Esophagus squamous epithelium (tissue), 5 donors: ENCODE data around the gene RFPL2. TPM values are rescaled to one million over a fixed set of nuclear protein-coding genes. Genes with fewer than 3 reads are reported as not detected.
"Not testable (repeated sequence)": the region's sequence is repeated elsewhere in the genome, so short reads cannot be mapped to it uniquely, and the experiment has no call there.

ENCODE experiments used
- DNase-seq: peaks from one replicate; lab custom pipeline; 2025; lab: John Stamatoyannopoulos, UW
- H3K27ac ChIP-seq, 4 donors: fragments of 200-600 bp; sonication (generic); one replicate each; pipeline ENCODE4 v1.5.1; 2016 to 2019; ENCODE audit warnings: mild to moderate bottlenecking in 1 of 4
- H3K27me3 ChIP-seq, 4 donors: fragments of 200-600 bp; sonication (generic); 1 replicate in 3 of 4; 2 replicates in 1 of 4; pipeline versions ENCODE4 v1.5.1 to v1.6.0; 2017 to 2021; ENCODE audit warnings: antibody characterized with exemption in 1 of 4
- H3K36me3 ChIP-seq, 3 donors: fragments of 200-600 bp; sonication (generic); one replicate each; pipeline ENCODE4 v1.5.1; 2016 to 2019
- H3K4me1 ChIP-seq, 3 donors: fragments of 200-600 bp; sonication (generic); one replicate each; pipeline ENCODE4 v1.5.1; 2017 to 2019
- H3K4me3 ChIP-seq, 4 donors: fragments of 200-600 bp; sonication (generic); 1 replicate in 3 of 4; 2 replicates in 1 of 4; pipeline ENCODE4 v1.5.1; 2016 to 2019; ENCODE audit warnings: mild to moderate bottlenecking in 2 of 4, moderate library complexity in 1 of 4
- H3K9me3 ChIP-seq, 3 donors: fragments of 200-600 bp; sonication (generic); one replicate each; pipeline ENCODE4 v1.5.1; 2016 to 2019
- CTCF ChIP-seq, 6 experiments: fragments of 450-650 bp in 4 of 6; fragments of 200-600 bp in 2 of 6; sonication (generic) in 2 of 6; IDR thresholded peaks; one replicate each; pipeline ENCODE4 v1.5.1; 2016 to 2019; ENCODE audit warnings: antibody characterized with exemption in 6 of 6, mild to moderate bottlenecking in 4 of 6, moderate library complexity in 4 of 6
- POLR2A ChIP-seq, 4 donors: fragments of 450-650 bp; IDR thresholded peaks; one replicate each; pipeline ENCODE4 v1.6.1; 2017; ENCODE audit warnings: antibody characterized with exemption in 4 of 4, mild to moderate bottlenecking in 4 of 4, moderate library complexity in 3 of 4
- WGBS, 2 donors: methylation state at CpG; one replicate each; pipeline ENCODE4 v1.1.5; 2018; 5-methylcytosine and 5-hydroxymethylcytosine counted together
- intact Hi-C: fragments of 100-400 bp; cut with DNase I; formaldehyde crosslinking; loops from one replicate; pipeline ENCODE4 v1.15.0; 2022
- total RNA-seq, 4 donors: library from RNA; depleted of rRNA; stranded (reverse); fragments of >200 nt; gene quantifications; one replicate each; pipeline ENCODE4 v1.1.0, GENCODE V29; 2016
- donor health status: DM: yes; HTN: yes; CAD: no.

The RFPL2 gene
- total RNA-seq, 4 donors from 2014 or later: not detected

GRCh38 chr22:32199341-32199740 is 5.5 kb downstream of the RFPL2 start:
- no peak overlapping the region for H3K4me3 ChIP-seq
- WGBS, 2 donors: 86 to 88% methylated on average over 6 of the region's 6 CpGs
- no peak for DNase-seq
- H3K9me3 ChIP-seq: no peaks in the 10 kb centered on the region
- no peak overlapping the region for H3K27ac ChIP-seq
- peaks cover 9 to 20% (median 12%) of the 10 kb centered on the region in 3 donors for H3K4me1 ChIP-seq
- peaks cover 0 to 69% (median 8%) of the 10 kb centered on the region in 4 donors for H3K27me3 ChIP-seq
- intact Hi-C loops: no loop called here
- TF ChIP-seq POLR2A (IDR thresholded peaks at IDR 0.05) (no peak), CTCF (IDR thresholded peaks at IDR 0.05) (no peak)
- no peaks in the 10 kb centered on the region for H3K36me3 ChIP-seq

- peaks cover 0 to 65% (median under 1%) of the 10 kb centered on the region in 4 donors for H3K27me3 ChIP-seq
- H3K36me3 ChIP-seq, intact Hi-C loops, DNase-seq, H3K4me1 ChIP-seq, H3K4me3 ChIP-seq, H3K9me3 ChIP-seq, H3K27ac ChIP-seq: not testable (repeated sequence)
- 58 to 81% methylated on average over 3 to 4 of the region's 5 CpGs for WGBS, 2 donors
These were observed 7.2 kb downstream of the RFPL2 start for GRCh38 chr22:32197553-32198226.

- H3K4me1 ChIP-seq, H3K4me3 ChIP-seq, H3K36me3 ChIP-seq, H3K9me3 ChIP-seq, DNase-seq, H3K27ac ChIP-seq, intact Hi-C loops: not testable (repeated sequence)
- 44 to 55% methylated on average over 3 of the region's 3 CpGs for WGBS, 2 donors
- peaks cover 0 to 61% (median 0%) of the 10 kb centered on the region in 4 donors for H3K27me3 ChIP-seq
These were observed 9.0 kb downstream of the RFPL2 start for GRCh38 chr22:32195900-32196299.

- DNase-seq, intact Hi-C loops: not testable (repeated sequence)
These were observed 11.5 kb downstream of the RFPL2 start for GRCh38 chr22:32193346-32193745.

GRCh38 chr22:32191021-32191420 is 13.9 kb downstream of the RFPL2 start:
- H3K4me1 ChIP-seq, intact Hi-C loops, H3K36me3 ChIP-seq, DNase-seq, H3K27ac ChIP-seq, H3K9me3 ChIP-seq, H3K4me3 ChIP-seq: not testable (repeated sequence)
- H3K27me3 ChIP-seq: peaks cover 0 to 33% (median 0%) of the 10 kb centered on the region in 4 donors
- WGBS, 2 donors: 77 to 80% methylated on average over 8 of the region's 15 CpGs

More at GRCh38 chr22:32193346-32193745, 11.5 kb downstream of the RFPL2 start:
- not testable (repeated sequence) for H3K4me3 ChIP-seq, H3K4me1 ChIP-seq, H3K36me3 ChIP-seq, H3K27ac ChIP-seq, H3K9me3 ChIP-seq
- H3K27me3 ChIP-seq: peaks cover 0 to 49% (median 0%) of the 10 kb centered on the region in 4 donors
- WGBS, 2 donors: 62 to 77% methylated on average over 3 to 6 of the region's 9 CpGs

- DNase-seq: no peak
- Histone ChIP-seq H3K27ac (no peak overlapping the region), H3K9me3 (no peaks in the 10 kb centered on the region), H3K36me3 (no peaks in the 10 kb centered on the region), H3K4me3 (no peak overlapping the region), H3K4me1 (no peaks in the 10 kb centered on the region), H3K27me3 (peaks cover 0 to 16% (median 0%) of the 10 kb centered on the region in 4 donors)
- WGBS, 2 donors: 38 to 63% methylated on average over 1 to 2 of the region's 3 CpGs
- intact Hi-C loops: no loop called here
- no peak for TF ChIP-seq POLR2A (IDR thresholded peaks at IDR 0.05)
- TF ChIP-seq CTCF (IDR thresholded peaks at IDR 0.05): no peak
These were observed 19.1 kb downstream of the RFPL2 start for GRCh38 chr22:32185821-32186220.

- H3K4me1 ChIP-seq: no peaks in the 10 kb centered on the region
- H3K36me3 ChIP-seq: no peaks in the 10 kb centered on the region
- 70 to 74% methylated on average over 3 of the region's 3 CpGs for WGBS, 2 donors
- H3K9me3 ChIP-seq: no peaks in the 10 kb centered on the region
- peaks cover 0 to 29% (median 0%) of the 10 kb centered on the region in 4 donors for H3K27me3 ChIP-seq
- no peak for DNase-seq
- intact Hi-C loops: no loop called here
- no peak overlapping the region for H3K27ac ChIP-seq
- TF ChIP-seq POLR2A (IDR thresholded peaks at IDR 0.05): no peak
- no peak for TF ChIP-seq CTCF (IDR thresholded peaks at IDR 0.05)
- no peak overlapping the region for H3K4me3 ChIP-seq
These were observed 21.2 kb downstream of the RFPL2 start for GRCh38 chr22:32183625-32184024.
